Suppressor macrophage treated with lipopolysaccharide for 1 hour (primary cell): ENCODE results near the gene SSBP3.

Source experiments
- DNase-seq, 3 donors: peaks; one replicate each; pipeline ENCODE4 v3.0.0-alpha.2; 2020 to 2022

SSBP3 gene

GRCh38 chr1:54302951-54303843 lies 103.0 kb downstream of the SSBP3 start:
- DNase-seq, result no peak

GRCh38 chr1:54302549-54302948 lies 103.6 kb downstream of the SSBP3 start:
- DNase-seq, result no peak

- DNase-seq, result peak in 1 of 3 donors; percentile 20
These were observed 104.7 kb downstream of the SSBP3 start for GRCh38 chr1:54301497-54301896.

- DNase-seq, result no peak
These were observed 105.8 kb downstream of the SSBP3 start for GRCh38 chr1:54300401-54300800.

GRCh38 chr1:54299037-54299436 lies 107.2 kb downstream of the SSBP3 start:
- DNase-seq, result no peak

- DNase-seq, result no peak
These were observed 107.7 kb downstream of the SSBP3 start for GRCh38 chr1:54298284-54299033.

- no peak for DNase-seq
These were observed 108.5 kb downstream of the SSBP3 start for GRCh38 chr1:54297596-54298283.

GRCh38 chr1:54296666-54297065 lies 109.5 kb downstream of the SSBP3 start:
- no peak for DNase-seq

GRCh38 chr1:54294887-54295286 lies 111.3 kb downstream of the SSBP3 start:
- DNase-seq, result no peak

- no peak for DNase-seq
These were observed 113.9 kb downstream of the SSBP3 start for GRCh38 chr1:54292002-54292911.

GRCh38 chr1:54291276-54292001 lies 114.8 kb downstream of the SSBP3 start:
- no peak for DNase-seq

GRCh38 chr1:54290506-54291184 lies 115.5 kb downstream of the SSBP3 start:
- DNase-seq, result peak in 1 of 3 donors; percentile 14

GRCh38 chr1:54289712-54290233 lies 116.4 kb downstream of the SSBP3 start:
- DNase-seq, result no peak

- peak; percentile 33 to 52 (median 50) for DNase-seq
These were observed 118.4 kb downstream of the SSBP3 start for GRCh38 chr1:54287801-54288211.

- peak; percentile 49 to 64 (median 61) for DNase-seq
These were observed 119.0 kb downstream of the SSBP3 start for GRCh38 chr1:54287176-54287650.

- DNase-seq, result no peak
These were observed 120.3 kb downstream of the SSBP3 start for GRCh38 chr1:54285815-54286345.

GRCh38 chr1:54284781-54285529 lies 121.2 kb downstream of the SSBP3 start:
- no peak for DNase-seq

- no peak for DNase-seq
These were observed 122.4 kb downstream of the SSBP3 start for GRCh38 chr1:54283635-54284385.
